MM.1S (cell line): ENCODE data around the gene ATP10B.

Experiments used
- CTCF ChIP-seq: fragments of 300-600 bp; sonication (generic); IDR thresholded peaks from 2 replicates; pipeline ENCODE4 v1.5.1; 2016; ENCODE audit warnings: antibody characterized with exemption, low read length, mixed read lengths
- EZH2 ChIP-seq: fragments of 300-600 bp; sonication (generic); optimal IDR thresholded peaks from 2 replicates; pipeline ENCODE3; 2017; ENCODE audit warnings: low read depth, mild to moderate bottlenecking, antibody characterized with exemption, low read length, mixed read lengths
- EZH2phosphoT487 ChIP-seq: fragments of 300-600 bp; sonication (generic); IDR thresholded peaks from 2 replicates; pipeline ENCODE4 v1.6.1; 2018; ENCODE audit warnings: antibody characterized with exemption, low read length

- TF ChIP-seq CTCF, result no peak
- TF ChIP-seq EZH2phosphoT487, result no peak
- TF ChIP-seq EZH2, result no peak
Observed at GRCh38 chr5:160869989-160870521, 18.0 kb upstream of the ATP10B start.
